ENCODE data around the gene GRN.

DNA sequence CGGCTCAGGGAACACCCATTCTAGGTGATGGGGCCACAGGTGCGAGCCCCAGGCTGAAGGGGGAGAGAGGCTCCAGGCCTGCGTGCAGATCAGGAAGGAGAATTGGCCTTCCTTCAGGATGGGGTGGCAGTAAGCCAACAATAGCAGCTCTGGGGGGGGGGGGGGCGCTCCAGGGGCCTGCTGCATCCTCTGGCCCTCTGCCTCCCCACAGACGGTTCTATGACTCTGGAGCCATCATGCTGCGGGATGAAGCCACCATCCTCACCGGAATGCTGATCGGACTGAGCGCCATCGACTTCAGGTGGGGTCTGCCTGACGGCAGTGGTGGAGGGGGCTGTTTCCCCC is 30.6 kb upstream of the GRN start:
- TF ChIP-seq, protein P1, sequence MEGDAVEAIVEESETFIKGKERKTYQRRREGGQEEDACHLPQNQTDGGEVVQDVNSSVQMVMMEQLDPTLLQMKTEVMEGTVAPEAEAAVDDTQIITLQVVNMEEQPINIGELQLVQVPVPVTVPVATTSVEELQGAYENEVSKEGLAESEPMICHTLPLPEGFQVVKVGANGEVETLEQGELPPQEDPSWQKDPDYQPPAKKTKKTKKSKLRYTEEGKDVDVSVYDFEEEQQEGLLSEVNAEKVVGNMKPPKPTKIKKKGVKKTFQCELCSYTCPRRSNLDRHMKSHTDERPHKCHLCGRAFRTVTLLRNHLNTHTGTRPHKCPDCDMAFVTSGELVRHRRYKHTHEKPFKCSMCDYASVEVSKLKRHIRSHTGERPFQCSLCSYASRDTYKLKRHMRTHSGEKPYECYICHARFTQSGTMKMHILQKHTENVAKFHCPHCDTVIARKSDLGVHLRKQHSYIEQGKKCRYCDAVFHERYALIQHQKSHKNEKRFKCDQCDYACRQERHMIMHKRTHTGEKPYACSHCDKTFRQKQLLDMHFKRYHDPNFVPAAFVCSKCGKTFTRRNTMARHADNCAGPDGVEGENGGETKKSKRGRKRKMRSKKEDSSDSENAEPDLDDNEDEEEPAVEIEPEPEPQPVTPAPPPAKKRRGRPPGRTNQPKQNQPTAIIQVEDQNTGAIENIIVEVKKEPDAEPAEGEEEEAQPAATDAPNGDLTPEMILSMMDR (IDR thresholded peaks at IDR 0.05), result no peak
- TF ChIP-seq POLR2AphosphoS5 (IDR thresholded peaks at IDR 0.05; ENCODE audit: low read depth, low read length) (no peak), YY1 (IDR thresholded peaks at IDR 0.05; ENCODE audit: low read depth) (no peak), CHD2 (IDR thresholded peaks at IDR 0.05; ENCODE audit: low read length, partially characterized antibody) (no peak), EZH2phosphoT487 (IDR thresholded peaks at IDR 0.05; ENCODE audit: borderline replicate concordance, low read depth) (no peak)
- TF ChIP-seq, protein P2, sequence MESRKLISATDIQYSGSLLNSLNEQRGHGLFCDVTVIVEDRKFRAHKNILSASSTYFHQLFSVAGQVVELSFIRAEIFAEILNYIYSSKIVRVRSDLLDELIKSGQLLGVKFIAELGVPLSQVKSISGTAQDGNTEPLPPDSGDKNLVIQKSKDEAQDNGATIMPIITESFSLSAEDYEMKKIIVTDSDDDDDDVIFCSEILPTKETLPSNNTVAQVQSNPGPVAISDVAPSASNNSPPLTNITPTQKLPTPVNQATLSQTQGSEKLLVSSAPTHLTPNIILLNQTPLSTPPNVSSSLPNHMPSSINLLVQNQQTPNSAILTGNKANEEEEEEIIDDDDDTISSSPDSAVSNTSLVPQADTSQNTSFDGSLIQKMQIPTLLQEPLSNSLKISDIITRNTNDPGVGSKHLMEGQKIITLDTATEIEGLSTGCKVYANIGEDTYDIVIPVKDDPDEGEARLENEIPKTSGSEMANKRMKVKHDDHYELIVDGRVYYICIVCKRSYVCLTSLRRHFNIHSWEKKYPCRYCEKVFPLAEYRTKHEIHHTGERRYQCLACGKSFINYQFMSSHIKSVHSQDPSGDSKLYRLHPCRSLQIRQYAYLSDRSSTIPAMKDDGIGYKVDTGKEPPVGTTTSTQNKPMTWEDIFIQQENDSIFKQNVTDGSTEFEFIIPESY (IDR thresholded peaks at IDR 0.05; ENCODE audit: borderline replicate concordance, low read depth), result no peak

Measured in SK-N-SH (cell line).